Measurements from ENCODE around the gene GNG4.

GNG4 gene

GRCh38 chr1:235657269-235657668 is 7.7 kb upstream of the GNG4 start (continued):
- TF ChIP-seq ZNF8 (CRISPR knock-in tag; IDR thresholded peaks at IDR 0.05) = no peak
- no peak for TF ChIP-seq CREB5 (CRISPR knock-in tag; IDR thresholded peaks at IDR 0.05; ENCODE audit: low read depth)
- no peak for TF ChIP-seq RARB (CRISPR knock-in tag; IDR thresholded peaks at IDR 0.05)
- TF ChIP-seq ZFP3 (CRISPR knock-in tag; IDR thresholded peaks at IDR 0.05) = no peak

- TF ChIP-seq ZNF70 (CRISPR knock-in tag; IDR thresholded peaks at IDR 0.05) (no peak), ZFP3 (CRISPR knock-in tag; IDR thresholded peaks at IDR 0.05) (no peak), POU6F1 (CRISPR knock-in tag; IDR thresholded peaks at IDR 0.05; ENCODE audit: borderline replicate concordance, low read depth) (no peak), ZC3H10 (CRISPR knock-in tag; IDR thresholded peaks at IDR 0.05) (no peak), PPARA (CRISPR knock-in tag; IDR thresholded peaks at IDR 0.05; ENCODE audit: borderline replicate concordance) (no peak), BACH2 (CRISPR knock-in tag; IDR thresholded peaks at IDR 0.05; ENCODE audit: borderline replicate concordance) (no peak), ISL1 (CRISPR knock-in tag; IDR thresholded peaks at IDR 0.05) (no peak), GLIS3 (CRISPR knock-in tag; IDR thresholded peaks at IDR 0.05) (no peak), OSR1 (CRISPR knock-in tag; IDR thresholded peaks at IDR 0.05) (no peak), CSDC2 (CRISPR knock-in tag; IDR thresholded peaks at IDR 0.05) (no peak), RARB (CRISPR knock-in tag; IDR thresholded peaks at IDR 0.05) (no peak), TCF4 (CRISPR knock-in tag; IDR thresholded peaks at IDR 0.05; ENCODE audit: borderline replicate concordance) (no peak), ZFP30 (CRISPR knock-in tag; IDR thresholded peaks at IDR 0.05) (no peak), CREB5 (CRISPR knock-in tag; IDR thresholded peaks at IDR 0.05; ENCODE audit: low read depth) (no peak), ESRRG (CRISPR knock-in tag; IDR thresholded peaks at IDR 0.05) (no peak), SNAI2 (CRISPR knock-in tag; IDR thresholded peaks at IDR 0.05) (no peak)
Observed at GRCh38 chr1:235652364-235652763, 2.8 kb upstream of the GNG4 start.

GRCh38 chr1:235651170-235651806 is 1.7 kb upstream of the GNG4 start:
- no peak for ATAC-seq
- no peak for TF ChIP-seq OSR1 (CRISPR knock-in tag; IDR thresholded peaks at IDR 0.05)
- TF ChIP-seq ZNF8 (CRISPR knock-in tag; IDR thresholded peaks at IDR 0.05) = no peak
- TF ChIP-seq POU6F1 (CRISPR knock-in tag; IDR thresholded peaks at IDR 0.05; ENCODE audit: borderline replicate concordance, low read depth) = no peak
- no peak for TF ChIP-seq PATZ1 (CRISPR knock-in tag; IDR thresholded peaks at IDR 0.05; ENCODE audit: borderline replicate concordance)
- no peak for TF ChIP-seq ZC3H10 (CRISPR knock-in tag; IDR thresholded peaks at IDR 0.05)
- TF ChIP-seq TCF4 (CRISPR knock-in tag; IDR thresholded peaks at IDR 0.05; ENCODE audit: borderline replicate concordance) = no peak
- TF ChIP-seq TOX (CRISPR knock-in tag; IDR thresholded peaks at IDR 0.05; ENCODE audit: borderline replicate concordance) = no peak
- TF ChIP-seq ESRRG (CRISPR knock-in tag; IDR thresholded peaks at IDR 0.05) = no peak
- TF ChIP-seq RARB (CRISPR knock-in tag; IDR thresholded peaks at IDR 0.05) = no peak
- TF ChIP-seq SNAI2 (CRISPR knock-in tag; IDR thresholded peaks at IDR 0.05) = no peak
- no peak for TF ChIP-seq ZFP3 (CRISPR knock-in tag; IDR thresholded peaks at IDR 0.05)
- TF ChIP-seq ZFP30 (CRISPR knock-in tag; IDR thresholded peaks at IDR 0.05) = no peak

More at GRCh38 chr1:235652364-235652763, 2.8 kb upstream of the GNG4 start:
- ATAC-seq = no peak
